Caco-2 (cell line): ENCODE measurements around the gene HOXC10. TPM values are rescaled to one million over a fixed set of nuclear protein-coding genes. Genes with fewer than 3 reads are reported as not detected.

Source experiments
- BruUV-seq: library from RNA; stranded (reverse); fragments of 400-500 nt; replicated peaks from 2 replicates; lab custom pipeline; 2021; lab: Mats Ljungman, UMichigan
- CTCF ChIA-PET: fragments of 300-600 bp; sonication (Branson Sonifier 250); formaldehyde crosslinking; loops from one replicate; lab custom pipeline; 2022; ENCODE audit warnings: antibody characterized with exemption; lab: Charles Lee
- POLR2A ChIA-PET: fragments of 300-600 bp; sonication (Branson Sonifier 250); formaldehyde crosslinking; loops from one replicate; lab custom pipeline; 2022; ENCODE audit warnings: antibody characterized with exemption; lab: Charles Lee
- DNase-seq, 2 experiments: peaks; one replicate each; pipeline versions ENCODE4 v3.0.0 to v3.0.0-alpha.2; 2020 to 2022
- H3K27me3 ChIP-seq: replicated peaks from 2 replicates; pipeline ENCODE4 v1.6.0; 2011; ENCODE audit warnings: low read length; ENCODE audit not compliant: control insufficient read depth, insufficient read depth
- H3K36me3 ChIP-seq: 2 replicates; pipeline ENCODE4 v1.5.1; 2011; ENCODE audit warnings: low read length; ENCODE audit not compliant: control insufficient read depth, insufficient read depth
- H3K4me1 ChIP-seq: fragments of 250-450 bp; sonication (Bioruptor Pico); 2 replicates; pipeline ENCODE4 v1.5.1; 2020; ENCODE audit warnings: mild to moderate bottlenecking
- H3K4me3 ChIP-seq: 2 replicates; pipeline ENCODE4 v1.5.1; 2011; ENCODE audit warnings: low read depth, mild to moderate bottlenecking, control low read depth, low read length
- H3K9me3 ChIP-seq: fragments of 250-450 bp; sonication (Bioruptor Pico); 2 replicates; pipeline ENCODE4 v1.5.1; 2020; ENCODE audit warnings: mild to moderate bottlenecking, moderate library complexity
- H3K27ac Mint-ChIP-seq: one replicate; pipeline ENCODE4 v1.8.0; 2022; ENCODE audit warnings: mixed read lengths; ENCODE audit not compliant: unreplicated experiment
- H3K27me3 Mint-ChIP-seq: one replicate; pipeline ENCODE4 v1.8.0; 2022; ENCODE audit warnings: mixed read lengths; ENCODE audit not compliant: insufficient read depth, unreplicated experiment
- H3K36me3 Mint-ChIP-seq: one replicate; pipeline ENCODE4 v1.8.0; 2022; ENCODE audit warnings: mild to moderate bottlenecking, mixed read lengths; ENCODE audit not compliant: insufficient read depth, unreplicated experiment
- H3K4me1 Mint-ChIP-seq: one replicate; pipeline ENCODE4 v1.8.0; 2022; ENCODE audit warnings: low read depth, mixed read lengths; ENCODE audit not compliant: unreplicated experiment
- H3K4me3 Mint-ChIP-seq: one replicate; pipeline ENCODE4 v1.8.0; 2022; ENCODE audit warnings: mild to moderate bottlenecking, moderate library complexity, mixed read lengths; ENCODE audit not compliant: unreplicated experiment
- H3K9me3 Mint-ChIP-seq: one replicate; pipeline ENCODE4 v1.8.0; 2022; ENCODE audit warnings: mixed read lengths; ENCODE audit not compliant: unreplicated experiment
- intact Hi-C: fragments of 100-400 bp; cut with micrococcal nuclease; formaldehyde crosslinking; loops from one replicate; pipeline ENCODE4 v1.10.0; 2022; ENCODE audit not compliant: unreplicated experiment
- total RNA-seq: library from RNA; stranded (reverse); gene quantifications from 2 replicates; pipeline ENCODE4 v1.2.3, GENCODE V29; 2022
- TF ChIP-seq, protein P1 (sequence below), 2 experiments: fragments of 200-600 bp in 1 of 2; IDR thresholded peaks; 1 replicate in 1 of 2; 2 replicates in 1 of 2; pipeline versions ENCODE4 v1.5.1 to v1.8.0; 2011 to 2022; ENCODE audit warnings: antibody characterized with exemption in 1 of 2, control low read depth in 1 of 2, inconsistent platforms in 1 of 2, low read depth in 1 of 2, low read length in 1 of 2, mild to moderate bottlenecking in 1 of 2, moderate library complexity in 1 of 2; ENCODE audit not compliant: insufficient read depth in 1 of 2, severe bottlenecking in 1 of 2, unreplicated experiment in 1 of 2

The HOXC10 gene
- total RNA-seq, 1 experiment from 2014 or later: 4.0 TPM

DNA sequence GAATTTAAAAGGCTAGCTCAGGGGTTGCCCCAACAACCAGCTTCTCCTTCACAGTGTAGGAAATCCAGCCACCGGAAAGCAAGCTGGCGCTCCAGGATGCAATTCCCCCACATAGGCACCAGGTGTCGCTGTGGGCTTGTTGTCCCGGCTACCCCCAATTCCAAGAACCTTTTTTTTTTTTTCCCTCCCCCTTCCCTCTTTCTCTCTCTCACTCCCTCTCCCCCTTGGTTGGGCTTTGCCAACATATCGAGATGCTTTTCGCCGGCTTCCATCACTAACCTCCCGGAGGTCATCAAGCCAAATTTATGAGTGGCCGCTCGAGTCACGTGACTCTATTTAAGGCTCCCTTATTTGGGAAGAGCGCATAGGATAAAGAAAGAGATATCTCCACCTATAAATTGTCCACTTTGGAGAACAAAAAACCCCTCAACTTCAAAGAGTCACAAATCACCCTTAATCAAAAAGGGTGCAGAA lies 47.7 kb downstream of the HOXC10 start, which contains the start of gene HOXC5:
Gene HOXC5 (plus strand): TSS at position 424 of the 474 bp plus-strand sequence. CDS start 73 bp downstream, outside the sequence.
- Mint-ChIP-seq H3K36me3 (peaks cover 13% of the 10 kb centered on the region), H3K4me3 (peak within 1 kb of the TSS; percentile 89), H3K27me3 (no peaks in the 10 kb centered on the region), H3K4me1 (peaks cover 10% of the 10 kb centered on the region), H3K9me3 (no peaks in the 10 kb centered on the region), H3K27ac (peak within 1 kb of the TSS; percentile 90)
- TF ChIP-seq, protein P1, sequence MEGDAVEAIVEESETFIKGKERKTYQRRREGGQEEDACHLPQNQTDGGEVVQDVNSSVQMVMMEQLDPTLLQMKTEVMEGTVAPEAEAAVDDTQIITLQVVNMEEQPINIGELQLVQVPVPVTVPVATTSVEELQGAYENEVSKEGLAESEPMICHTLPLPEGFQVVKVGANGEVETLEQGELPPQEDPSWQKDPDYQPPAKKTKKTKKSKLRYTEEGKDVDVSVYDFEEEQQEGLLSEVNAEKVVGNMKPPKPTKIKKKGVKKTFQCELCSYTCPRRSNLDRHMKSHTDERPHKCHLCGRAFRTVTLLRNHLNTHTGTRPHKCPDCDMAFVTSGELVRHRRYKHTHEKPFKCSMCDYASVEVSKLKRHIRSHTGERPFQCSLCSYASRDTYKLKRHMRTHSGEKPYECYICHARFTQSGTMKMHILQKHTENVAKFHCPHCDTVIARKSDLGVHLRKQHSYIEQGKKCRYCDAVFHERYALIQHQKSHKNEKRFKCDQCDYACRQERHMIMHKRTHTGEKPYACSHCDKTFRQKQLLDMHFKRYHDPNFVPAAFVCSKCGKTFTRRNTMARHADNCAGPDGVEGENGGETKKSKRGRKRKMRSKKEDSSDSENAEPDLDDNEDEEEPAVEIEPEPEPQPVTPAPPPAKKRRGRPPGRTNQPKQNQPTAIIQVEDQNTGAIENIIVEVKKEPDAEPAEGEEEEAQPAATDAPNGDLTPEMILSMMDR (IDR thresholded peaks at IDR 0.05; ENCODE audit: insufficient read depth in 1 of 2, low read depth in 1 of 2, low read length in 1 of 2, severe bottlenecking in 1 of 2, unreplicated experiment in 1 of 2): peak; percentile 96 to 97
- no peaks in the 10 kb centered on the region for H3K9me3 ChIP-seq
- intact Hi-C loops: loop anchor here (1.0 kb wide), 5 partner anchors 26 to 176 kb away; no protein-coding TSS in a partner anchor
- CTCF ChIA-PET: interaction anchor here (0.5 to 3.8 kb wide), 32 partner anchors 9 to 526 kb away, joined by 3 to 67 read pairs (median 4); partner anchors contain the start of genes COPZ1, HOXC10, HOXC4 and HOXC8
- no peaks in the 10 kb centered on the region; the same call in 1 of the 2 replicates for H3K36me3 ChIP-seq
- DNase-seq: peak; percentile 83 to 86
- H3K4me3 ChIP-seq: peak within 1 kb of the TSS; percentile 52
- no TSS peak for BruUV-seq
- POLR2A ChIA-PET: interaction anchor here (0.5 to 1.8 kb wide), 11 partner anchors 15 to 292 kb away, joined by 3 to 19 read pairs (median 4); partner anchors contain the start of genes COPZ1 and SMUG1
- H3K27me3 ChIP-seq: no peaks in the 10 kb centered on the region
- peaks cover 9% of the 10 kb centered on the region for H3K4me1 ChIP-seq

DNA sequence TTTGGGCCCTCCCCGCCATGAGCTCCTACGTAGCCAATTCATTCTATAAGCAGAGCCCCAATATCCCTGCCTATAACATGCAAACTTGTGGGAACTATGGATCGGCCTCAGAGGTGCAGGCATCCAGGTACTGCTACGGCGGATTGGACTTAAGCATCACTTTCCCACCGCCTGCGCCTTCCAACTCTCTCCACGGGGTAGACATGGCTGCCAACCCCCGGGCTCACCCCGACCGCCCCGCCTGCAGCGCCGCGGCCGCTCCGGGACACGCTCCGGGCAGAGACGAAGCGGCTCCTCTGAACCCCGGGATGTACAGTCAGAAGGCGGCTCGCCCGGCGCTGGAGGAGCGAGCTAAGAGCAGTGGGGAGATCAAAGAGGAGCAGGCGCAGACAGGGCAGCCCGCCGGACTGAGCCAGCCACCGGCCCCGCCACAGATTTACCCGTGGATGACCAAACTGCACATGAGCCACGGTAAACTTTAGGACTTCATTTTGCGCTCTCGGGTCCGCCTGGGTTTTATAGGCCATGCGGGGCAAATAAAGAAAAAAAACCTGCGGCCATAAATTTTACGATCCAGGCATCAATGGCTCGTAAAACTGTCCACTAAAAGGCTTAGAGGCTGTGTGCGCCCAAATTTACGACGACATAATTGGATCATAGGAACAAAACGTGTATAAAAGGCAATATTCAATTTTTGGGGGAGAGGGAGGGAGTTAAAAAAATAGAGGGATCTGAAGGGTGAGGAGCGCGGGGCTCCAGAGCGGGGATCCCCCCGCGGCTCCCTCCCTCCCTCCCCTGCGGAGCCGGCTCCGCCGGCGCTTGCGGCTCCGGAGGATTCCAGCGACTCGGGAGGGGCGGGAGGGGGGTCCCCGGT lies 48.4 kb downstream of the HOXC10 start:
- Mint-ChIP-seq H3K36me3 (peaks cover 12% of the 10 kb centered on the region), H3K27ac (peak overlapping the region; percentile 90), H3K27me3 (no peaks in the 10 kb centered on the region), H3K4me1 (peaks cover 6% of the 10 kb centered on the region), H3K9me3 (no peaks in the 10 kb centered on the region), H3K4me3 (peak overlapping the region; percentile 89)
- peak overlapping the region; percentile 52 for H3K4me3 ChIP-seq
- H3K27me3 ChIP-seq: no peaks in the 10 kb centered on the region
- ChIA-PET POLR2A (interaction anchor here (0.5 to 1.8 kb wide), 10 partner anchors 16 to 292 kb away, joined by 3 to 19 read pairs (median 4); partner anchors contain the start of genes COPZ1 and SMUG1), CTCF (interaction anchor here (0.5 to 3.8 kb wide), 23 partner anchors 9 to 292 kb away, joined by 3 to 67 read pairs (median 6); partner anchors contain the start of genes COPZ1, HOXC10, HOXC4 and HOXC8)
- peaks cover 9% of the 10 kb centered on the region for H3K4me1 ChIP-seq
- DNase-seq: peak; percentile 74 to 83
- H3K9me3 ChIP-seq: no peaks in the 10 kb centered on the region
- no peaks in the 10 kb centered on the region; the same call in 1 of the 2 replicates for H3K36me3 ChIP-seq
- intact Hi-C loops: no loop called here
- TF ChIP-seq, protein P1 (IDR thresholded peaks at IDR 0.05; ENCODE audit: insufficient read depth in 1 of 2, low read depth in 1 of 2, low read length in 1 of 2, severe bottlenecking in 1 of 2, unreplicated experiment in 1 of 2): no peak
- BruUV-seq: TSS peak; percentile 24
